Peyer's patch (tissue), 4 donors: ENCODE measurements around the gene ADORA3. TPM values are rescaled to one million over a fixed set of nuclear protein-coding genes. Genes with fewer than 3 reads are reported as not detected.

Source experiments
- DNase-seq, 3 donors: peaks; one replicate each; pipeline ENCODE4 v3.0.0-alpha.2; 2017 to 2019
- H3K27ac ChIP-seq, 4 donors: fragments of 200-600 bp; sonication (generic); one replicate each; pipeline ENCODE4 v1.5.1; 2016 to 2019
- H3K27me3 ChIP-seq, 2 donors: fragments of 200-600 bp; sonication (generic); one replicate each; pipeline ENCODE4 v1.5.1; 2019
- H3K36me3 ChIP-seq, 3 donors: fragments of 200-600 bp; sonication (generic); one replicate each; pipeline ENCODE4 v1.5.1; 2016 to 2019
- H3K4me1 ChIP-seq, 4 donors: fragments of 200-600 bp; sonication (generic); one replicate each; pipeline ENCODE4 v1.5.1; 2016 to 2019
- H3K4me3 ChIP-seq, 4 donors: fragments of 200-600 bp; sonication (generic); 1 replicate in 3 of 4; 2 replicates in 1 of 4; pipeline ENCODE4 v1.5.1; 2016 to 2019; ENCODE audit warnings: mild to moderate bottlenecking in 1 of 4
- H3K9me3 ChIP-seq, 4 donors: fragments of 200-600 bp; sonication (generic); one replicate each; pipeline ENCODE4 v1.5.1; 2016 to 2019; ENCODE audit warnings: mild to moderate bottlenecking in 1 of 4
- POLR2A ChIP-seq, 2 donors: fragments of 450-650 bp; IDR thresholded peaks; one replicate each; pipeline ENCODE4 v1.5.1; 2017; ENCODE audit warnings: antibody characterized with exemption in 2 of 2, mild to moderate bottlenecking in 2 of 2, moderate library complexity in 2 of 2
- total RNA-seq, 4 donors: library from RNA; depleted of rRNA; stranded (reverse); fragments of >200 nt; gene quantifications; one replicate each; pipeline ENCODE4 v1.1.0, GENCODE V29; 2016
- TF ChIP-seq, protein P1 (sequence below), 6 experiments: fragments of 450-650 bp in 4 of 6; fragments of 200-600 bp in 2 of 6; sonication (generic) in 1 of 6; IDR thresholded peaks; one replicate each; pipeline ENCODE4 v1.5.1; 2017 to 2019; ENCODE audit warnings: antibody characterized with exemption in 6 of 6, mild to moderate bottlenecking in 3 of 6, moderate library complexity in 1 of 6

ADORA3 gene
- total RNA-seq, 4 donors from 2014 or later, result 2.3 to 14.9 (median 4.7) TPM; not detected in 1

DNA sequence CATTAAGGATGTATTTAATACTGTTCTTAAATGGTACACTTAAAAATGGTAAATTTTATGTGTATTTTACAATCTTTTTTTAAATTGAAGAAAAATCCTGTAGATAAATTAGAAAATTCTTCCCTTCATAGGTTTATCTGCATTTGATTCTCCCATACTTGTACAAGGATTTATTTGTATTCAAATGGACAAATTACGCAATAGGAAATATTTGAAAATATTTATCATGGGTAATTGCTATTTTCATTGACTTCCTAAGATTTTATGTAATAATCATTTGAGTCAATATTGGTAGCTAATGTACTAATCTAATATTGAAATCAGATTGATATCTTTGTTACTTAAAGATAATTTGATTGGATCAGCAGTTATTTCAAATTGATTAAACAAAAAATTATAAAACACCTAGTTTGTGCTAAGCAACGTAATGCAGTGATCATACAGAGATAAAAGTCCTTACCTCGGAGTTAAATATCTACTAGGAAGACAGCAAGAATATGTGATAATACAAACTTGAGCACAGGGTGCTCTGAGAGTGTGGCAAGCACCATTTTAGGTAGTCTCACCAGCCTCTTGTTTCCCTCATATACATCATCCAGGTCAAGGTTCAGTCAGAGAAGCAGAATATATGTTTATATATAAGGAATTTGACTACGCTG lies 40.9 kb downstream of the ADORA3 start:
- Histone ChIP-seq H3K27me3 (no peaks in the 10 kb centered on the region), H3K4me1 (no peaks in the 10 kb centered on the region), H3K36me3 (peaks cover 0 to 65% (median 0%) of the 10 kb centered on the region in 3 donors), H3K4me3 (no peak overlapping the region), H3K9me3 (no peaks in the 10 kb centered on the region), H3K27ac (no peak overlapping the region)
- no peak for DNase-seq
- TF ChIP-seq POLR2A (IDR thresholded peaks at IDR 0.05), result no peak
- TF ChIP-seq, protein P1, sequence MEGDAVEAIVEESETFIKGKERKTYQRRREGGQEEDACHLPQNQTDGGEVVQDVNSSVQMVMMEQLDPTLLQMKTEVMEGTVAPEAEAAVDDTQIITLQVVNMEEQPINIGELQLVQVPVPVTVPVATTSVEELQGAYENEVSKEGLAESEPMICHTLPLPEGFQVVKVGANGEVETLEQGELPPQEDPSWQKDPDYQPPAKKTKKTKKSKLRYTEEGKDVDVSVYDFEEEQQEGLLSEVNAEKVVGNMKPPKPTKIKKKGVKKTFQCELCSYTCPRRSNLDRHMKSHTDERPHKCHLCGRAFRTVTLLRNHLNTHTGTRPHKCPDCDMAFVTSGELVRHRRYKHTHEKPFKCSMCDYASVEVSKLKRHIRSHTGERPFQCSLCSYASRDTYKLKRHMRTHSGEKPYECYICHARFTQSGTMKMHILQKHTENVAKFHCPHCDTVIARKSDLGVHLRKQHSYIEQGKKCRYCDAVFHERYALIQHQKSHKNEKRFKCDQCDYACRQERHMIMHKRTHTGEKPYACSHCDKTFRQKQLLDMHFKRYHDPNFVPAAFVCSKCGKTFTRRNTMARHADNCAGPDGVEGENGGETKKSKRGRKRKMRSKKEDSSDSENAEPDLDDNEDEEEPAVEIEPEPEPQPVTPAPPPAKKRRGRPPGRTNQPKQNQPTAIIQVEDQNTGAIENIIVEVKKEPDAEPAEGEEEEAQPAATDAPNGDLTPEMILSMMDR (IDR thresholded peaks at IDR 0.05), result no peak

DNA sequence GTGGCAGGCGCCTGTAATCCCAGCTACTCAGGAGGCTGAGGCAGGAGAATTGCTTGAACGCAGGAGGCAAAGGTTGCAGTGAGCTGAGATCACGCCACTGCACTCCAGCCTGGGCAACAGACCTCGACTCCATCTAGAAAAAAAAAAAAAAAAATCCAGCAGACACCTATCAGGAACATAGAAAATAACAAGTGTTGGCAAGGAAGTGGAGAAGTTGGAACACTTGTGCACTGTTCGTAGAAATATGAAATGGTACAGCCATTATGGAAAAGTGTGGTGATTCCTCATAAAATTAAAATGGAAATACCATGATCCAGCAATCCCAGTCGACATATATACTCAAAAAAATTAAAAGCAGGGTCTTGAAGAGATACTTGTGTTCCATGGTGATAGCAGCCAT lies 41.7 kb downstream of the ADORA3 start:
- DNase-seq, result no peak
- TF ChIP-seq POLR2A (IDR thresholded peaks at IDR 0.05), result no peak
- TF ChIP-seq, protein P1 (IDR thresholded peaks at IDR 0.05), result no peak
- H3K4me3 ChIP-seq, result no peak overlapping the region
- peaks cover 0 to 71% (median 2%) of the 10 kb centered on the region in 3 donors for H3K36me3 ChIP-seq
- no peaks in the 10 kb centered on the region for H3K4me1 ChIP-seq
- H3K27ac ChIP-seq, result no peak overlapping the region
- H3K27me3 ChIP-seq, result no peaks in the 10 kb centered on the region
- H3K9me3 ChIP-seq, result no peaks in the 10 kb centered on the region

DNA sequence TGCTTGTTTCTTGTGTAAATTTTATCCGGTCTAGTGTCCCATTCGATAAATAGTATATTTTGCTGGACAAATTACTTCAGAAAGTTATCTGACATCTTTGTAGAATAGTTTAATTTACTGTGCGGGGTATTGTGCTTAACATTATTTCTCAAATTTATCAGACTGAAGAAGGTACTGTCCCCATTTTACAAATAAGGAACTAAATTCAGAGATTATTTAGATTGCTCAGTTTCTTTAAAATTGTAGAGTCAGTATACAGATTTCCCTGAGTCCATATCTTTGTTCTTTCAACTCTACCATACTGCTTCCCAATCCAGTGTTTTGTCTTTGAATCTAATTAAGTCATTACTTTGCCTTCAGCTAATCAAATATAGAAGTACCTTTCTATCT lies 47.8 kb downstream of the ADORA3 start:
- TF ChIP-seq, protein P1 (IDR thresholded peaks at IDR 0.05), result no peak
- TF ChIP-seq POLR2A (IDR thresholded peaks at IDR 0.05), result no peak
- Histone ChIP-seq H3K9me3 (no peaks in the 10 kb centered on the region), H3K4me1 (peaks cover 0 to 44% (median 0%) of the 10 kb centered on the region in 4 donors), H3K4me3 (no peak overlapping the region), H3K27me3 (no peaks in the 10 kb centered on the region), H3K27ac (no peak overlapping the region), H3K36me3 (peaks cover 0 to 76% (median 2%) of the 10 kb centered on the region in 3 donors)
- DNase-seq, result no peak

DNA sequence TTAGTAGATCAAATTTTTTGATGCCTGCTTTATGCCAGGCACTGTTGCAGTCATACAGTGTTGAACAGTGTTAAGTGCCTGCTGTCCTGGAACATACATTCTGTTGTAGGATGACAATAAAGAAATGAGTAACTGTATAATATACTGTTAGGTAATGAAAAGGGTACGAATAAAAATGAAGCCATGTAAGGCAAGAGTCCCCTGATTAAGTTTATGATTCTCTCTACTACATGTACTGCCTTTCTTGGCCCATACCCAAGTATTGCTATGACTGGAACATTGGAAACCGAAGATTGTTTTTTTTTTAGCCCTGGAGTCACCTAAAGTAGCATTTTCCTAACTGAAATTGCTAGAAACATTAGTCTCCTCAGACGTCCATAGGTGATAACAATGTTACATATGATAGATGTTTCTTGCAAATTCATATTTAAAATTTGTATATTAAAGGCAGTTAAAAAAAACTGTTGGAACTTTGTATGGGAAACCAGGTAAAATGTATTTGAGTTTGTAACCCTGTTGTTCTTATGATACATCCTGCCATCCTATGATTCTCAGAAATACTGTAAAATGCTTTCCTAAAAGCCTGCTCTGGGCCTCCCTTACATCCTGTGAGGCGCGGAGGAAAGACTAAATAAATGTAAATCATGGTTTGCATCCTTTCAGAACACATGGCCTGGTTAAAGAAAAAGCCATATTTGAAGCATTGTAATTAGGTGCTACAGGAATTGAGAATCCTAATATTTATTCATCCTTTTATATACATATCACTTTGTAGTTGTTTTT lies 48.4 kb downstream of the ADORA3 start:
- no peak overlapping the region for H3K27ac ChIP-seq
- DNase-seq, result no peak
- TF ChIP-seq, protein P1 (IDR thresholded peaks at IDR 0.05), result no peak
- no peak for TF ChIP-seq POLR2A (IDR thresholded peaks at IDR 0.05)
- no peak overlapping the region for H3K4me3 ChIP-seq
- peaks cover 0 to 50% (median 2%) of the 10 kb centered on the region in 4 donors for H3K4me1 ChIP-seq
- peaks cover 0 to 71% (median 2%) of the 10 kb centered on the region in 3 donors for H3K36me3 ChIP-seq
- H3K9me3 ChIP-seq, result no peaks in the 10 kb centered on the region
- H3K27me3 ChIP-seq, result no peaks in the 10 kb centered on the region

DNA sequence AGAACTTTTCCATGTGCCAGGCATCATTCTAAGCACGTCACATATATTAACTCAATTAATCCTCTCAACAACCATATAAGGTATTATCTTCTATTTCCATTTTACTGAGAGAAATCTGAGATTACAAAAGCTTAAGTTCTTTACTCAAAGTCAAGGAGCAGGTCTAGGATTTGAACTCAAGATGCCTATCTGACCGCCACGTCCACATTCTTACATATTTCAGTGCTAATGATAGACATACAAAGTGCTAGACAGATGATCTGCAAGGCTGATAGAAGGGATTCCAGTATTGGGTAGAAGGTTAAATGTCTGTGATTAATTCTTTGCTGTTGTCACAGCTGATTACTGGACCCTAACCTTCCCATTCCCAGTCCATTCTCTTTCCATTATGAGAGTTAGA lies 49.7 kb downstream of the ADORA3 start:
- TF ChIP-seq POLR2A (IDR thresholded peaks at IDR 0.05), result no peak
- TF ChIP-seq, protein P1 (IDR thresholded peaks at IDR 0.05), result no peak
- peaks cover 0 to 58% (median 2%) of the 10 kb centered on the region in 3 donors for H3K36me3 ChIP-seq
- H3K4me3 ChIP-seq, result no peak overlapping the region
- no peaks in the 10 kb centered on the region for H3K9me3 ChIP-seq
- H3K27ac ChIP-seq, result no peak overlapping the region
- H3K27me3 ChIP-seq, result no peaks in the 10 kb centered on the region
- H3K4me1 ChIP-seq, result peaks cover 0 to 52% (median 2%) of the 10 kb centered on the region in 4 donors
- no peak for DNase-seq
